H1 (cell line): Measurements from ENCODE around the gene COX7A2. TPM values are rescaled to one million over a fixed set of nuclear protein-coding genes. Genes with fewer than 3 reads are reported as not detected.

Source experiments
- CTCF ChIA-PET: fragments of 300-600 bp; sonication (Branson Sonifier 250); formaldehyde crosslinking; loops from one replicate; lab custom pipeline; 2021; ENCODE audit not compliant: partially characterized antibody; lab: Charles Lee
- POLR2A ChIA-PET: fragments of 300-600 bp; sonication (Branson Sonifier 250); formaldehyde crosslinking; loops from one replicate; lab custom pipeline; 2021; ENCODE audit warnings: inconsistent platforms; ENCODE audit not compliant: partially characterized antibody; lab: Charles Lee
- DNase-seq, 2 experiments: peaks; one replicate each; pipeline versions ENCODE4 v3.0.0 to v3.0.0-alpha.2; 2010 to 2022; ENCODE audit warnings: low spot score in 2 of 2, low read depth in 1 of 2, mixed read lengths in 1 of 2
- FAIRE-seq: peaks from 2 replicates; lab custom pipeline; 2011; peaks lifted over from hg19 to GRCh38; lab: Jason Lieb, UNC
- H2AFZ ChIP-seq: 2 replicates; pipeline ENCODE4 v1.8.1; 2012; ENCODE audit warnings: low read length, inconsistent platforms
- H2AK5ac ChIP-seq: 2 replicates; pipeline ENCODE4 v1.6.1; 2013; ENCODE audit warnings: low read depth, low read length
- H2BK120ac ChIP-seq: replicated peaks from 2 replicates; pipeline ENCODE3; 2013; ENCODE audit warnings: low read depth, low read length, inconsistent platforms
- H2BK12ac ChIP-seq: 2 replicates; pipeline ENCODE4 v1.6.1; 2013; ENCODE audit warnings: low read depth, low read length
- H2BK15ac ChIP-seq: 2 replicates; pipeline ENCODE4 v1.6.1; 2013; ENCODE audit warnings: low read length
- H2BK20ac ChIP-seq: 2 replicates; pipeline ENCODE4 v1.6.1; 2013; ENCODE audit warnings: low read length
- H2BK5ac ChIP-seq: 2 replicates; pipeline ENCODE4 v1.6.1; 2013; ENCODE audit warnings: low read depth, low read length
- H3K14ac ChIP-seq: 2 replicates; pipeline ENCODE4 v1.6.1; 2013; ENCODE audit warnings: inconsistent platforms; ENCODE audit not compliant: insufficient read length
- H3K18ac ChIP-seq: 2 replicates; pipeline ENCODE4 v1.6.1; 2013; ENCODE audit warnings: low read length; ENCODE audit errors: extremely low read depth
- H3K23ac ChIP-seq: 2 replicates; pipeline ENCODE4 v1.6.1; 2013; ENCODE audit warnings: inconsistent platforms; ENCODE audit not compliant: insufficient read length
- H3K23me2 ChIP-seq: 2 replicates; pipeline ENCODE4 v1.6.1; 2013; ENCODE audit warnings: low read depth, low read length
- H3K27ac ChIP-seq: 2 replicates; pipeline ENCODE4 v1.6.1; 2011; ENCODE audit warnings: low read depth, low read length, inconsistent platforms
- H3K27me3 ChIP-seq, 4 experiments: replicated peaks in 1 of 4; 1 replicate in 1 of 4; 2 replicates in 3 of 4; pipeline versions ENCODE4 v1.6.1 to v1.8.1; 2011 to 2013; ENCODE audit warnings: low read length in 3 of 4, mild to moderate bottlenecking in 3 of 4, inconsistent platforms in 2 of 4, mixed read lengths in 2 of 4, moderate library complexity in 1 of 4; ENCODE audit not compliant: control insufficient read depth in 3 of 4, insufficient read depth in 3 of 4; ENCODE audit errors: extremely low read depth in 1 of 4
- H3K36me3 ChIP-seq, 4 experiments: 2 replicates each; pipeline versions ENCODE4 v1.6.1 to v1.8.1; 2011 to 2013; ENCODE audit warnings: mild to moderate bottlenecking in 4 of 4, low read length in 3 of 4, moderate library complexity in 2 of 4, control low read depth in 1 of 4, inconsistent platforms in 1 of 4; ENCODE audit not compliant: insufficient read depth in 4 of 4, control insufficient read depth in 2 of 4
- H3K4ac ChIP-seq: replicated peaks from 2 replicates; pipeline ENCODE3; 2013; ENCODE audit warnings: low read length, low read depth, mixed read lengths, inconsistent platforms; ENCODE audit not compliant: insufficient read length
- H3K4me1 ChIP-seq, 4 experiments: replicated peaks in 1 of 4; 1 replicate in 1 of 4; 2 replicates in 3 of 4; pipeline versions ENCODE4 v1.6.1 to v1.8.1; 2011 to 2013; ENCODE audit warnings: low read length in 3 of 4, inconsistent platforms in 2 of 4, mixed read lengths in 1 of 4; ENCODE audit not compliant: insufficient read depth in 4 of 4, control insufficient read depth in 3 of 4
- H3K4me2 ChIP-seq, 2 experiments: 2 replicates each; pipeline versions ENCODE4 v1.6.1 to v1.8.1; 2011 to 2013; ENCODE audit warnings: low read depth in 2 of 2, low read length in 2 of 2, control low read depth in 1 of 2, inconsistent platforms in 1 of 2, mild to moderate bottlenecking in 1 of 2; ENCODE audit not compliant: insufficient read depth in 1 of 2
- H3K4me3 ChIP-seq, 4 experiments: fragments of 200-600, 300-600 bp in 1 of 4; sonication (generic), shearing (Covaris generic), sonication (Bioruptor Twin) in 1 of 4; 2 replicates each; pipeline versions ENCODE4 v1.5.1 to v1.8.1; 2011 to 2016; ENCODE audit warnings: low read length in 4 of 4, low read depth in 3 of 4, control low read depth in 2 of 4, inconsistent platforms in 2 of 4, mild to moderate bottlenecking in 2 of 4, mixed read lengths in 1 of 4, moderate library complexity in 1 of 4; ENCODE audit not compliant: insufficient read depth in 2 of 4; ENCODE audit errors: extremely low read depth in 1 of 4
- H3K56ac ChIP-seq: replicated peaks from 2 replicates; pipeline ENCODE3; 2013; ENCODE audit warnings: low read depth, mild to moderate bottlenecking, mixed read lengths, low read length, inconsistent platforms; ENCODE audit not compliant: insufficient read length
- H3K79me1 ChIP-seq: 2 replicates; pipeline ENCODE4 v1.6.1; 2013; ENCODE audit warnings: low read depth, low read length, control low read depth
- H3K79me2 ChIP-seq, 2 experiments: 2 replicates each; pipeline versions ENCODE4 v1.6.1 to v1.8.1; 2012 to 2013; ENCODE audit warnings: low read length in 2 of 2, mild to moderate bottlenecking in 2 of 2, inconsistent platforms in 1 of 2; ENCODE audit not compliant: insufficient read depth in 2 of 2, control insufficient read depth in 1 of 2
- H3K9ac ChIP-seq, 4 experiments: replicated peaks in 1 of 4; 1 replicate in 1 of 4; 2 replicates in 3 of 4; pipeline versions ENCODE4 v1.6.1 to v1.8.1; 2011 to 2013; ENCODE audit warnings: low read depth in 3 of 4, low read length in 3 of 4, control low read depth in 2 of 4, mild to moderate bottlenecking in 2 of 4, moderate library complexity in 2 of 4, inconsistent platforms in 1 of 4; ENCODE audit errors: extremely low read depth in 1 of 4
- H3K9me3 ChIP-seq, 2 experiments: 2 replicates each; pipeline versions ENCODE4 v1.6.1 to v1.8.1; 2012 to 2013; ENCODE audit warnings: mild to moderate bottlenecking in 2 of 2, moderate library complexity in 2 of 2, control low read depth in 1 of 2, inconsistent platforms in 1 of 2, low read depth in 1 of 2, low read length in 1 of 2, mixed read lengths in 1 of 2; ENCODE audit not compliant: insufficient read depth in 2 of 2
- H4K20me1 ChIP-seq, 2 experiments: replicated peaks in 1 of 2; 2 replicates each; pipeline versions ENCODE3 to v1.8.1; 2011 to 2013; ENCODE audit warnings: inconsistent platforms in 2 of 2, low read length in 2 of 2, mild to moderate bottlenecking in 1 of 2; ENCODE audit not compliant: insufficient read depth in 2 of 2, control insufficient read depth in 1 of 2
- H4K5ac ChIP-seq: 2 replicates; pipeline ENCODE4 v1.6.1; 2013; ENCODE audit warnings: low read length, low read depth, mixed read lengths, inconsistent platforms; ENCODE audit not compliant: insufficient read length
- H4K8ac ChIP-seq: 2 replicates; pipeline ENCODE4 v1.8.0; 2013; ENCODE audit warnings: mild to moderate bottlenecking, moderate library complexity, low read length, inconsistent platforms; ENCODE audit not compliant: insufficient read depth; ENCODE audit errors: extremely low read depth
- H4K91ac ChIP-seq: replicated peaks from 2 replicates; pipeline ENCODE3; 2013; ENCODE audit warnings: low read length, mixed read lengths, inconsistent platforms; ENCODE audit not compliant: insufficient read length
- CHD2 ChIP-seq: IDR thresholded peaks from 2 replicates; pipeline ENCODE4 v1.6.1; 2012; ENCODE audit warnings: low read length, improper control_type of control experiment
- FOSL1 ChIP-seq: IDR thresholded peaks from 2 replicates; pipeline ENCODE4 v1.6.1; 2011; ENCODE audit warnings: mild to moderate bottlenecking, low read depth, low read length, moderate library complexity; ENCODE audit not compliant: insufficient read depth
- JUN ChIP-seq: IDR thresholded peaks from 2 replicates; pipeline ENCODE4 v1.6.1; 2011; ENCODE audit warnings: low read depth, mild to moderate bottlenecking, improper control_type of control experiment, low read length
- KDM5A ChIP-seq: fragments of 200-600 bp; IDR thresholded peaks from 2 replicates; pipeline ENCODE4 v1.7.1; 2012; ENCODE audit warnings: mild to moderate bottlenecking, low read length, inconsistent platforms, mixed read lengths
- NANOG ChIP-seq: IDR thresholded peaks from 2 replicates; pipeline ENCODE4 v1.6.1; 2011; ENCODE audit warnings: low read length, low read depth, mild to moderate bottlenecking, inconsistent platforms; ENCODE audit not compliant: insufficient read depth, poor library complexity, severe bottlenecking
- POLR2AphosphoS5 ChIP-seq: IDR thresholded peaks from 2 replicates; pipeline ENCODE4 v1.6.1; 2011; ENCODE audit warnings: low read depth, low read length
- RBBP5 ChIP-seq: IDR thresholded peaks from 2 replicates; pipeline ENCODE4 v1.7.1; 2012; ENCODE audit warnings: low read depth, mild to moderate bottlenecking, inconsistent platforms, low read length, moderate library complexity, borderline replicate concordance
- SIN3A ChIP-seq, 2 experiments: IDR thresholded peaks in 1 of 2; conservative IDR thresholded peaks in 1 of 2; 2 replicates each; pipeline ENCODE4 v1.6.1; 2011 to 2012; ENCODE audit warnings: low read length in 2 of 2, improper control_type of control experiment in 1 of 2, low read depth in 1 of 2, mild to moderate bottlenecking in 1 of 2
- SIX5 ChIP-seq: IDR thresholded peaks from 2 replicates; pipeline ENCODE4 v1.6.1; 2011; ENCODE audit warnings: mild to moderate bottlenecking, low read depth, low read length
- SP4 ChIP-seq: IDR thresholded peaks from 2 replicates; pipeline ENCODE4 v1.6.1; 2012; ENCODE audit warnings: low read length, inconsistent platforms
- TBP ChIP-seq: IDR thresholded peaks from 2 replicates; pipeline ENCODE4 v1.6.1; 2011; ENCODE audit warnings: low read depth, low read length, improper control_type of control experiment
- TEAD4 ChIP-seq: IDR thresholded peaks from 2 replicates; pipeline ENCODE4 v1.6.1; 2012; ENCODE audit warnings: low read depth, low read length, inconsistent platforms, mixed read lengths
- WGBS, 2 experiments: shearing (Covaris generic) in 1 of 2; methylation state at CpG; one replicate each; pipeline versions ENCODE4 v1.1.6 to v1.1.7; 2013 to 2015; ENCODE audit warnings: low lambda C conversion rate in 2 of 2, mixed read lengths in 2 of 2, inconsistent platforms in 1 of 2, low coverage in 1 of 2, missing lambda C conversion rate in 1 of 2; ENCODE audit not compliant: insufficient replicate concordance in 2 of 2, insufficient coverage in 1 of 2, insufficient read length in 1 of 2; ENCODE audit errors: extremely low coverage in 1 of 2, missing lambda C conversion rate in 1 of 2; 5-methylcytosine and 5-hydroxymethylcytosine counted together
- polyA plus RNA-seq, 7 experiments: library from polyadenylated mRNA; depleted of rRNA in 3 of 7; stranded (reverse) in 5 of 7; unstranded in 2 of 7; fragments of >200 nt in 5 of 7; fragments of 200-250 nt in 2 of 7; gene quantifications; 1 replicate in 5 of 7; 2 replicates in 1 of 7; 4 replicates in 1 of 7; pipeline versions ENCODE4 v1.2.1 to v1.2.3, GENCODE V29; 2011 to 2013; ENCODE audit warnings: missing spikeins in 2 of 7, mixed read lengths in 2 of 7
- total RNA-seq: library from RNA; stranded (reverse); fragmentation: NEBNext Ultra II Directional; extraction: Animal tissue kit (Norgen Biotek cat#: 25700); gene quantifications from 2 replicates; pipeline ENCODE4 v1.2.1, GENCODE V29; 2021

COX7A2 gene
- total and polyA plus RNA-seq, 2 of the 8 experiments (the other 6 are each of a cell fraction or from before 2014, with no cell fraction given) = 262 to 468 TPM

DNA sequence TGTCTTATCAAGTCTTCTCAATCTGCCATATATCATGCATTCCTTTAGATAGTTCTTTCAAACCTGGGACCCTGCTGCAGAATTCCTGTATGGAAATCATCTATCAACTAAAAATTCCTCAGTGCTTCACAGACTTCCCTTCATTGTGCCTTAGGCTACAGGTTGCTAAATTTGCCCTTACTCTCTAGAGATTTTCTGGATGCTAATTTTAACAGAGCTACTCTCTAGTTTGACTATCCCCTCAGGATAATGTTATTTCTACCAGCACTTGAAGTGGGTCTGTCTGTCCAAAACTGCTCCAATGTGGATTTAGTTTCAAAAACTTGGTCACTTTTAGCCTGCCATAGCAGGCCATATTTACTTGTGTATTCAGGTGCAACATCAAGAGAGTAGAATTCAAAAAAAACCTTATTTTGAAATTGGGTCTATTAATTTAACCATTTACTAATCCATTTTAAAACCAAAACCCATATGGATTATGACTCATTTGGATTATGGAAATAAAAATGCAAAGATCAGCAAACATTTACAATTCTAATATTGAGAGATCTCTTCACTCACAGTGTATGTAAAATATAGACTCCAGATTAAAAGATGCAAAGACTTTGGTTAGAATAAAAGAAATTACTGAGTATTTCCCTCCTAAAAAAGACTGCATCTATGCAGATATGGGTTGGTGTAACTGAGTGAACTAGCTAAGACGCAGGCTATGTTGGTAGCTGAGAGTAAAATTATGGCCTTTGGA, 13.9 kb upstream of the COX7A2 start:
- CTCF ChIA-PET = interaction anchor here (0.8 to 2.2 kb wide), 3 partner anchors 8 to 13 kb away, joined by 3 to 10 read pairs (median 3); no protein-coding TSS in a partner anchor
- POLR2A ChIA-PET = interaction anchor here (1.0 to 1.3 kb wide), 3 partner anchors 11 to 77 kb away, joined by 3 to 4 read pairs (median 3); partner anchors contain the start of gene COX7A2
- Histone ChIP-seq H3K4me2 (no peak overlapping the region), H2BK15ac (no peak overlapping the region), H3K4me3 (no peak overlapping the region), H4K91ac (no peak overlapping the region), H4K20me1 (no peaks in the 10 kb centered on the region), H2BK20ac (no peak overlapping the region), H3K79me2 (no peaks in the 10 kb centered on the region), H3K9ac (no peak overlapping the region), H3K23ac (no peak overlapping the region), H2BK12ac (no peak overlapping the region), H3K23me2 (no peaks in the 10 kb centered on the region), H2BK120ac (no peak overlapping the region), H3K9me3 (no peaks in the 10 kb centered on the region), H3K27me3 (no peaks in the 10 kb centered on the region), H3K79me1 (no peaks in the 10 kb centered on the region), H3K14ac (no peak overlapping the region), H2AK5ac (no peak overlapping the region), H3K27ac (no peak overlapping the region), H2BK5ac (no peak overlapping the region), H4K8ac (no peak overlapping the region), H2AFZ (no peak overlapping the region), H3K4me1 (no peaks in the 10 kb centered on the region), H3K18ac (no peak overlapping the region), H4K5ac (no peak overlapping the region), H3K4ac (no peak overlapping the region), H3K36me3 (peaks cover 0 to 35% (median 8%) of the 10 kb centered on the region in 4 experiments; a peak in 6 of 8 replicates), H3K56ac (no peak overlapping the region)
- DNase-seq = no peak
- 88% methylated on average over 1 of the region's 1 CpG; no CpG with 5 or more reads in 1 of the 2 experiments for WGBS, 2 experiments
- FAIRE-seq = no peak
- no peak for TF ChIP-seq CHD2
- no peak for TF ChIP-seq SIN3A (conservative IDR thresholded peaks at IDR 0.05 in 1 of 2, IDR thresholded peaks at IDR 0.05 in 1 of 2; ENCODE audit: low read depth in 1 of 2, low read length in 2 of 2)
- no peak for TF ChIP-seq SP4
- TF ChIP-seq KDM5A = no peak
- TF ChIP-seq SIX5 = no peak
- no peak for TF ChIP-seq NANOG
- TF ChIP-seq JUN = no peak
- TF ChIP-seq RBBP5 = no peak
- no peak for TF ChIP-seq TBP
- TF ChIP-seq FOSL1 = no peak
- no peak for TF ChIP-seq TEAD4
- TF ChIP-seq POLR2AphosphoS5 = no peak
